Upper lobe of right lung (tissue), 1 donor: ENCODE data around the gene TM2D3. TPM values are rescaled to one million over a fixed set of nuclear protein-coding genes. Genes with fewer than 3 reads are reported as not detected.

ENCODE experiments used
- ATAC-seq: fragments of 200-7000 bp; cut with Tn5 transposase; one replicate; pipeline ENCODE4 v1.9.1; 2020; ENCODE audit warnings: mild to moderate bottlenecking, moderate library complexity
- DNase-seq: peaks from one replicate; pipeline ENCODE4 v3.0.0-alpha.2; 2020
- H3K27ac ChIP-seq: fragments of 200-600 bp; one replicate; pipeline ENCODE4 v1.8.0; 2022
- H3K27me3 ChIP-seq: fragments of 200-600 bp; one replicate; pipeline ENCODE4 v1.8.0; 2022; ENCODE audit warnings: mild to moderate bottlenecking
- H3K36me3 ChIP-seq: fragments of 200-600 bp; one replicate; pipeline ENCODE4 v1.8.0; 2022
- H3K4me1 ChIP-seq: fragments of 200-600 bp; one replicate; pipeline ENCODE4 v1.8.0; 2022
- H3K4me3 ChIP-seq: fragments of 200-600 bp; one replicate; pipeline ENCODE4 v1.8.0; 2022; ENCODE audit warnings: mild to moderate bottlenecking
- H3K9me3 ChIP-seq: fragments of 200-600 bp; one replicate; pipeline ENCODE4 v1.8.0; 2022
- CTCF ChIP-seq: fragments of 200-600 bp; IDR thresholded peaks from one replicate; pipeline ENCODE4 v1.8.0; 2022; ENCODE audit warnings: antibody characterized with exemption
- intact Hi-C: fragments of 100-400 bp; cut with DNase I; formaldehyde crosslinking; loops from one replicate; pipeline ENCODE4 v1.11.0; 2022
- long read RNA-seq: library from polyadenylated mRNA; unstranded; transcript quantifications from one replicate; pipeline ENCODE4 v2.0.0, GENCODE V29; 2021
- total RNA-seq: library from RNA; stranded (reverse); fragmentation: NEBNext Ultra II Directional; extraction: Animal tissue kit (Norgen Biotek cat#: 25700); gene quantifications from one replicate; pipeline ENCODE4 v1.2.1, GENCODE V29; 2021
- donor health status: DM: no; HTN: yes; CAD: no; lungs with severe emphysema.

Gene TM2D3, protein sequence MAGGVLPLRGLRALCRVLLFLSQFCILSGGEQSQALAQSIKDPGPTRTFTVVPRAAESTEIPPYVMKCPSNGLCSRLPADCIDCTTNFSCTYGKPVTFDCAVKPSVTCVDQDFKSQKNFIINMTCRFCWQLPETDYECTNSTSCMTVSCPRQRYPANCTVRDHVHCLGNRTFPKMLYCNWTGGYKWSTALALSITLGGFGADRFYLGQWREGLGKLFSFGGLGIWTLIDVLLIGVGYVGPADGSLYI
- total RNA-seq = 47.4 TPM
- long read RNA-seq, transcript TM2D3-201 (6 exons, 1,381 nt) = minor isoform, 9 of 58 reads
- long read RNA-seq, transcript TM2D3-202 (5 exons, 1,329 nt) = major isoform, 39 of 58 reads
- long read RNA-seq, partial matches to known transcripts = 0 of 58 reads
- long read RNA-seq, other reads (novel, unspliced or antisense) = 4 of 58 reads

- TF ChIP-seq CTCF = peak; percentile 81
- H3K4me3 ChIP-seq = peak within 1 kb of the TSS; percentile 89
- no peaks in the 10 kb centered on the region for H3K9me3 ChIP-seq
- H3K27me3 ChIP-seq = no peaks in the 10 kb centered on the region
- peak; percentile 98 for ATAC-seq
- H3K27ac ChIP-seq = peak within 1 kb of the TSS; percentile 97
- peaks cover 32% of the 10 kb centered on the region for H3K36me3 ChIP-seq
- DNase-seq = peak; percentile 98
- H3K4me1 ChIP-seq = peaks cover 29% of the 10 kb centered on the region
- intact Hi-C loops = no loop called here
Measured at GRCh38 chr15:101652098-101652785, at the start of gene TM2D3. TM2D3 (minus strand) TSS chr15:101652381; CDS start chr15:101652361, 20 bp downstream.

GRCh38 chr15:101698314-101698713 lies 46.1 kb upstream of the TM2D3 start:
- ATAC-seq (no peak), DNase-seq (no peak)
- H3K36me3 ChIP-seq = peaks cover 98% of the 10 kb centered on the region
- intact Hi-C loops = no loop called here
- no peaks in the 10 kb centered on the region for H3K27me3 ChIP-seq
- no peaks in the 10 kb centered on the region for H3K4me1 ChIP-seq
- H3K9me3 ChIP-seq = no peaks in the 10 kb centered on the region
- H3K27ac ChIP-seq = no peak overlapping the region
- no peak overlapping the region for H3K4me3 ChIP-seq
- no peak for TF ChIP-seq CTCF

DNA sequence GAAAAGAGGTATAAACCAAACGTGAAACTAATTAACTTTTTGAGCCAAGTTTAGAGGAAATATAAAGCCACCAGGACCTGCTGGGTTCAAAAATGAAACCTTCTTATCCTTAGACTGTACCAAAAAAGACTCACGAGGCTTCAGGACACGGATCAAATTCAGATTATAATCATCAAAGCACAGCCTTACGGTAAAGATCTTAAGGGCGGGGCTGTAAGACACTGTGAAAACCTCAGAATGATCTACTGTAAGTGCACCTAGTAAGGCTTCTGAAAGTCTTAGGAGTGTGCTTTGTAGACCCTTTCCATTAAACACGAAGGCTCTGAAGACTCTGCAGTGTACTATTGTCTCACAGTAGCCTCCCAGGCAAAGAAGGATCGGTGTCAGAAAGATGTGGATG lies 45.3 kb upstream of the TM2D3 start:
- Histone ChIP-seq H3K27ac (no peak overlapping the region), H3K36me3 (peaks cover 90% of the 10 kb centered on the region), H3K9me3 (no peaks in the 10 kb centered on the region), H3K4me3 (no peak overlapping the region), H3K27me3 (no peaks in the 10 kb centered on the region), H3K4me1 (no peaks in the 10 kb centered on the region)
- no peak for TF ChIP-seq CTCF
- DNase-seq = no peak
- intact Hi-C loops = no loop called here
- ATAC-seq = no peak

DNA sequence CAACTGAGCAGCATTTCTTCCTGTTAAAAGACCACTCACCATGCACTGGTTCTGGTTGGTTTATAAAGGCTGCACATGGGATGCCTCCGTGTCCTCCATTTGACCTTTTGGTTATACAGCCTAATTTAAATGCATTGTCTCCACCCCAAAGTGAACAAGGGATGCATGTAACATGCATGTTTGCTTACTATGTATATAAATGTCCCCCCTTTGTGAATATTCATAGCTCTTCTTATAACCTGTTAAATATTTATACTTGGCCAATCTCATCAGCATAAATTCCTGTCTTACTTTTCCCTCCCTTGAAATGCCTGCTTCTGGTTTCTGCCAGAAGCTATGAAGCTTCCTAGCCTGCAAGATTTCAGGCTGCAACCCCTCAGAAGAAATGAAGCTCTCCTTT lies 44.6 kb upstream of the TM2D3 start:
- no peaks in the 10 kb centered on the region for H3K4me1 ChIP-seq
- H3K4me3 ChIP-seq = no peak overlapping the region
- TF ChIP-seq CTCF = no peak
- intact Hi-C loops = no loop called here
- peaks cover 85% of the 10 kb centered on the region for H3K36me3 ChIP-seq
- ATAC-seq = no peak
- H3K27ac ChIP-seq = no peak overlapping the region
- no peaks in the 10 kb centered on the region for H3K27me3 ChIP-seq
- H3K9me3 ChIP-seq = no peaks in the 10 kb centered on the region
- DNase-seq = no peak

GRCh38 chr15:101694261-101694660 lies 42.1 kb upstream of the TM2D3 start:
- TF ChIP-seq CTCF = no peak
- intact Hi-C loops = no loop called here
- Histone ChIP-seq H3K4me1 (no peaks in the 10 kb centered on the region), H3K4me3 (no peak overlapping the region), H3K27me3 (no peaks in the 10 kb centered on the region), H3K36me3 (peaks cover 71% of the 10 kb centered on the region), H3K27ac (no peak overlapping the region), H3K9me3 (no peaks in the 10 kb centered on the region)
- no peak for DNase-seq
- ATAC-seq = no peak
